ENCODE measurements around the gene DNAJC5. TPM values are rescaled to one million over a fixed set of nuclear protein-coding genes. Genes with fewer than 3 reads are reported as not detected.

DNAJC5 gene
- total RNA-seq (2021; ENCODE audit: unreplicated experiment) (59.5 TPM), Bru-seq, nascent RNA (percentile 75 among the genes with signal in this experiment), BruChase-seq, experiment 1, labeled RNA remaining after a 2-hour chase (percentile 87 among the genes with signal in this experiment), BruChase-seq, experiment 2, labeled RNA remaining after a 6-hour chase (percentile 93 among the genes with signal in this experiment)
- polyA plus RNA-seq (2012; ENCODE audit: insufficient read length), result 53.2 TPM
- long read RNA-seq, full-length matches to known transcripts, result 19 of 150 reads
- long read RNA-seq, partial matches to known transcripts, result 107 of 150 reads
- long read RNA-seq, other reads (novel, unspliced or antisense), result 24 of 150 reads

DNA sequence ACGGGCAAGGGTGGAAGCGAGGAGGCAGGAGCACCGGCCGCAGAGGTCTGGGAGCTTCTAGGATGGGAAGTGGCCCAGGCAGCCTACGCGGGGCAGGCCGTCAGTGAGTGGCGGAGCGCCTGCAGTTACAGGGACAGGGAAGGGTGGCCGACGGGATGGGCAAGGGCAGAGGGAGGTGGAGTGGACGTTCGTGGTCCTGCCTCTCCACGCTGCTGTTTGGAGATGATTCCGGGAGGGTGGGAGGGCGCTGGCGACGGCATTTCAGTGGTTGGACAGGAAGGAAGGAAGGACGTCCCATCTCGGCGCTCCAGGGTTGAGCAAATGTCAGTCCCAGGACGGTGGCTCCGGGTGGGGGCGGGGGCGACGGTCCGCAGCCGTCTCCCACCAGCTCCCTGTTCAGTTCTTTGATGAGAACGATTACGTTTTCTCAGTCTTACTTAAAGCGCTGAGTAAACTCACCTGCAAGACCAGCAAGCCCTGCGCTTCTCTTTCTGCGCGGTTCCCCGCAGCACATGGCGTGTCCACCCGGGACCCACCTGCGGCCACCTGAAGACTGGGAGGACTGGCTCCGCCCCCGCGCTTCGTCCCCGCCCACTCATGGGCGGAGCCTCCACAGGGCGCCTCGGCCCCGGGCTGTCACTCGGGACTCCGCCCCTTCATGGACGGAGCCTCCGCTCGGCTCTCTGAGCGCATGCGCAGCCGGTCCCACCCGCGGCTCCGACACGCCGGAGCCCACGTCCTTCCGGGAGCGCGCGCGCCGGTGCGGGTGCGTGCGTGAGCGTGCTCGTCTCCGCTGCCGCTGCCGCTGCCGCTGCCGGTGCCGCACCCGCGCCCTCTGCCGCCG lies at the start of gene DNAJC5:
TSS of gene DNAJC5 (plus strand) at position 769 of the 844 bp plus-strand sequence. CDS start 33,220 bp downstream, outside the sequence.
- BruUV-seq (replicated peaks), result no TSS peak
- peaks cover 19% of the 10 kb centered on the region for H3K4me1 ChIP-seq (ENCODE audit: control insufficient read depth, insufficient read depth, low read length)
- DNase-seq (ENCODE audit: low read depth, low spot score), result no peak
- H3K36me3 ChIP-seq (ENCODE audit: control insufficient read depth, insufficient read depth, low read length), result peaks cover 12% of the 10 kb centered on the region
- H3K27me3 ChIP-seq (ENCODE audit: control insufficient read depth, insufficient read depth, low read length), result no peaks in the 10 kb centered on the region
- peak; percentile 93 for ATAC-seq
- intact Hi-C loops (cut with micrococcal nuclease; ENCODE audit: unreplicated experiment), result no loop called here
- peak within 1 kb of the TSS; percentile 74 to 76 for H3K4me3 ChIP-seq (ENCODE audit: low read depth in 2 of 2, low read length in 2 of 2)
- TF ChIP-seq TCF7L2 (IDR thresholded peaks at IDR 0.05; ENCODE audit: low read depth, low read length) (no peak), POLR2AphosphoS5 (IDR thresholded peaks at IDR 0.05; ENCODE audit: low read depth, low read length) (no peak), SIN3A (IDR thresholded peaks at IDR 0.05; ENCODE audit: borderline replicate concordance, insufficient read depth, low read depth, low read length) (0 out of 2 replicates have a peak, but pooled peaks have one; percentile 16)
- TF ChIP-seq, protein P1, sequence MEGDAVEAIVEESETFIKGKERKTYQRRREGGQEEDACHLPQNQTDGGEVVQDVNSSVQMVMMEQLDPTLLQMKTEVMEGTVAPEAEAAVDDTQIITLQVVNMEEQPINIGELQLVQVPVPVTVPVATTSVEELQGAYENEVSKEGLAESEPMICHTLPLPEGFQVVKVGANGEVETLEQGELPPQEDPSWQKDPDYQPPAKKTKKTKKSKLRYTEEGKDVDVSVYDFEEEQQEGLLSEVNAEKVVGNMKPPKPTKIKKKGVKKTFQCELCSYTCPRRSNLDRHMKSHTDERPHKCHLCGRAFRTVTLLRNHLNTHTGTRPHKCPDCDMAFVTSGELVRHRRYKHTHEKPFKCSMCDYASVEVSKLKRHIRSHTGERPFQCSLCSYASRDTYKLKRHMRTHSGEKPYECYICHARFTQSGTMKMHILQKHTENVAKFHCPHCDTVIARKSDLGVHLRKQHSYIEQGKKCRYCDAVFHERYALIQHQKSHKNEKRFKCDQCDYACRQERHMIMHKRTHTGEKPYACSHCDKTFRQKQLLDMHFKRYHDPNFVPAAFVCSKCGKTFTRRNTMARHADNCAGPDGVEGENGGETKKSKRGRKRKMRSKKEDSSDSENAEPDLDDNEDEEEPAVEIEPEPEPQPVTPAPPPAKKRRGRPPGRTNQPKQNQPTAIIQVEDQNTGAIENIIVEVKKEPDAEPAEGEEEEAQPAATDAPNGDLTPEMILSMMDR (IDR thresholded peaks at IDR 0.05), result no peak
- TF ChIP-seq, protein P2, sequence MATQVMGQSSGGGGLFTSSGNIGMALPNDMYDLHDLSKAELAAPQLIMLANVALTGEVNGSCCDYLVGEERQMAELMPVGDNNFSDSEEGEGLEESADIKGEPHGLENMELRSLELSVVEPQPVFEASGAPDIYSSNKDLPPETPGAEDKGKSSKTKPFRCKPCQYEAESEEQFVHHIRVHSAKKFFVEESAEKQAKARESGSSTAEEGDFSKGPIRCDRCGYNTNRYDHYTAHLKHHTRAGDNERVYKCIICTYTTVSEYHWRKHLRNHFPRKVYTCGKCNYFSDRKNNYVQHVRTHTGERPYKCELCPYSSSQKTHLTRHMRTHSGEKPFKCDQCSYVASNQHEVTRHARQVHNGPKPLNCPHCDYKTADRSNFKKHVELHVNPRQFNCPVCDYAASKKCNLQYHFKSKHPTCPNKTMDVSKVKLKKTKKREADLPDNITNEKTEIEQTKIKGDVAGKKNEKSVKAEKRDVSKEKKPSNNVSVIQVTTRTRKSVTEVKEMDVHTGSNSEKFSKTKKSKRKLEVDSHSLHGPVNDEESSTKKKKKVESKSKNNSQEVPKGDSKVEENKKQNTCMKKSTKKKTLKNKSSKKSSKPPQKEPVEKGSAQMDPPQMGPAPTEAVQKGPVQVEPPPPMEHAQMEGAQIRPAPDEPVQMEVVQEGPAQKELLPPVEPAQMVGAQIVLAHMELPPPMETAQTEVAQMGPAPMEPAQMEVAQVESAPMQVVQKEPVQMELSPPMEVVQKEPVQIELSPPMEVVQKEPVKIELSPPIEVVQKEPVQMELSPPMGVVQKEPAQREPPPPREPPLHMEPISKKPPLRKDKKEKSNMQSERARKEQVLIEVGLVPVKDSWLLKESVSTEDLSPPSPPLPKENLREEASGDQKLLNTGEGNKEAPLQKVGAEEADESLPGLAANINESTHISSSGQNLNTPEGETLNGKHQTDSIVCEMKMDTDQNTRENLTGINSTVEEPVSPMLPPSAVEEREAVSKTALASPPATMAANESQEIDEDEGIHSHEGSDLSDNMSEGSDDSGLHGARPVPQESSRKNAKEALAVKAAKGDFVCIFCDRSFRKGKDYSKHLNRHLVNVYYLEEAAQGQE (IDR thresholded peaks at IDR 0.05; ENCODE audit: insufficient read depth in 1 of 2, low read depth in 2 of 2, low read length in 1 of 2), result no peak
- CTCF ChIA-PET, result interaction anchor here (0.5 to 0.7 kb wide), 2 partner anchors 80 to 126 kb away, joined by 3 to 4 read pairs; no protein-coding TSS in a partner anchor
- POLR2A ChIA-PET, result interaction anchor here (0.6 kb wide), 1 partner anchor 80 kb away, joined by 3 read pairs; no protein-coding TSS in a partner anchor
- no peaks in the 10 kb centered on the region for H3K9me3 ChIP-seq (ENCODE audit: control insufficient read depth, insufficient read depth, low read depth, low read length)
- in situ Hi-C loops (cut with HindIII; ENCODE audit: low pct_unique_long_range_greater_than_20kb, low sequenced_read_pairs), result no loop called here
- peak within 1 kb of the TSS; percentile 91 for H3K27ac ChIP-seq (ENCODE audit: low read length)

DNA sequence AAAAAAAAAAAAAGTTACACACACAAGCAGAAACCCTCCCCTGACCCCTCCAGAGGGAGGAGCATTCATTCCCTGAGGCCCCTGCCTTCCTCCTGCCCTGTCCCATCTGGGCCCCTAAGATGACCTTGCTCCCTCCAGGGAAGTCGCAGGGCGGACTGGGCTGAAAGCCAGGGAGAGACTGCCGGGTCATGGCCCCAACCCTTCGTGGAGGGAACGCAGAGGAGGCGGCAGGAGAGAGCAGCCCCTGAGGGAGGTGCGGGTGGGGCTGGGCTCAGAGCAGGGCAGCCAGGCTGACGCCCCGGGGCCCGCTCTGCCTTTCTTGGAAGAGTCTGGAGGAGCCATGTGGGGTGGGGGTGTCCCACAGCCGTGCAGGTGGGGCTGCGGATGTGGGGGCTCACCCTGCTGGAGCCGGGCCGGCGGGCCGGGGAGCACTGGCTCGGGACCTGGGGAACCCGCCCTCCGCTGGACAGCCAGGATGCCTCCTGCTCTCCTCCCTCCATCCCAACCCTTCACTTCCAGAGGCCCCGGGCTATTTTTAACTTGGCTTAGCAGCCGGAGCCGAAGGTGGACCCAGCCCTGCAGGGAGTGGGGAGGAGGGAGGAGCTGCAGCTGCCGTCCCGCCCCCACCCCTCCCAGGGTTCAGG lies 48.7 kb upstream of the DNAJC5 start:
- ChIA-PET CTCF (no interaction called here), POLR2A (no interaction called here)
- TF ChIP-seq, protein P1 (IDR thresholded peaks at IDR 0.05), result no peak
- TF ChIP-seq SIN3A (IDR thresholded peaks at IDR 0.05; ENCODE audit: borderline replicate concordance, insufficient read depth, low read depth, low read length), result no peak
- TF ChIP-seq TCF7L2 (IDR thresholded peaks at IDR 0.05; ENCODE audit: low read depth, low read length), result no peak
- H3K9me3 ChIP-seq (ENCODE audit: control insufficient read depth, insufficient read depth, low read depth, low read length), result no peaks in the 10 kb centered on the region
- DNase-seq (ENCODE audit: low read depth, low spot score) (no peak), ATAC-seq (peak; percentile 74)
- H3K4me3 ChIP-seq (ENCODE audit: low read depth in 2 of 2, low read length in 2 of 2), result peak overlapping the region in 1 of 2 experiments; percentile 37; a peak in 3 of 4 replicates
- BruUV-seq (replicated peaks), result no TSS peak
- intact Hi-C loops (cut with micrococcal nuclease; ENCODE audit: unreplicated experiment), result no loop called here
- H3K4me1 ChIP-seq (ENCODE audit: control insufficient read depth, insufficient read depth, low read length), result peaks cover 36% of the 10 kb centered on the region
- no peaks in the 10 kb centered on the region for H3K27me3 ChIP-seq (ENCODE audit: control insufficient read depth, insufficient read depth, low read length)
- H3K36me3 ChIP-seq (ENCODE audit: control insufficient read depth, insufficient read depth, low read length), result no peaks in the 10 kb centered on the region
- in situ Hi-C loops (cut with HindIII; ENCODE audit: low pct_unique_long_range_greater_than_20kb, low sequenced_read_pairs), result no loop called here
- H3K27ac ChIP-seq (ENCODE audit: low read length), result peak overlapping the region; percentile 66; the same call in 1 of the 2 replicates

Data from Panc1 (cell line).